Body of pancreas (tissue), 4 donors: ENCODE measurements around the gene ANKRD49. TPM values are rescaled to one million over a fixed set of nuclear protein-coding genes. Genes with fewer than 3 reads are reported as not detected.

Experiments
- ATAC-seq: fragments of 150-250 bp; one replicate; pipeline ENCODE4 v1.9.1; 2016
- DNase-seq, 4 donors: peaks; one replicate each; pipeline ENCODE4 v3.0.0-alpha.2; 2019
- H3K27ac ChIP-seq, 4 donors: fragments of 200-600 bp; sonication (generic); 1 replicate in 3 of 4; 2 replicates in 1 of 4; pipeline versions ENCODE4 v1.5.1 to v1.6.1; 2016 to 2019; ENCODE audit warnings: mild to moderate bottlenecking in 1 of 4, mixed read lengths in 1 of 4, moderate library complexity in 1 of 4
- H3K27me3 ChIP-seq, 2 donors: fragments of 200-600 bp; sonication (generic); one replicate each; pipeline ENCODE4 v1.6.0; 2016; ENCODE audit warnings: mild to moderate bottlenecking in 1 of 2
- H3K36me3 ChIP-seq, 2 donors: fragments of 200-600 bp; sonication (generic); replicated peaks in 1 of 2; 2 replicates each; pipeline ENCODE4 v1.5.1; 2016; ENCODE audit warnings: low read depth in 2 of 2; ENCODE audit not compliant: insufficient read depth in 1 of 2
- H3K4me1 ChIP-seq: fragments of 200-600 bp; sonication (generic); one replicate; pipeline ENCODE4 v1.6.0; 2016
- H3K4me3 ChIP-seq, 2 donors: fragments of 200-600 bp; sonication (generic); 1 replicate in 1 of 2; 2 replicates in 1 of 2; pipeline ENCODE4 v1.5.1; 2016 to 2019
- H3K9me3 ChIP-seq, 3 donors: fragments of 200-600 bp; sonication (generic); 1 replicate in 2 of 3; 2 replicates in 1 of 3; pipeline ENCODE4 v1.5.1; 2016
- POLR2A ChIP-seq, 3 donors: fragments of 450-650 bp; IDR thresholded peaks; one replicate each; pipeline ENCODE4 v1.6.1; 2016; ENCODE audit warnings: antibody characterized with exemption in 3 of 3, mild to moderate bottlenecking in 2 of 3
- WGBS, 2 donors: methylation state at CpG; one replicate each; pipeline ENCODE4 v1.1.5; 2017; 5-methylcytosine and 5-hydroxymethylcytosine counted together
- intact Hi-C: fragments of 100-400 bp; cut with DNase I; formaldehyde crosslinking; loops from one replicate; pipeline ENCODE4 v1.15.1; 2023
- total RNA-seq, 2 donors: library from RNA; depleted of rRNA; stranded (reverse); fragments of >200 nt; gene quantifications; one replicate each; pipeline ENCODE4 v1.1.0, GENCODE V29; 2016
- TF ChIP-seq, protein P1 (sequence below), 7 experiments: fragments of 450-650 bp in 4 of 7; fragments of 200-600 bp in 3 of 7; sonication (generic) in 3 of 7; IDR thresholded peaks; one replicate each; pipeline ENCODE4 v1.5.1; 2016 to 2019; ENCODE audit warnings: antibody characterized with exemption in 7 of 7

Gene ANKRD49
- total RNA-seq, 2 donors from 2014 or later: 12.5 to 13.5 TPM

DNA sequence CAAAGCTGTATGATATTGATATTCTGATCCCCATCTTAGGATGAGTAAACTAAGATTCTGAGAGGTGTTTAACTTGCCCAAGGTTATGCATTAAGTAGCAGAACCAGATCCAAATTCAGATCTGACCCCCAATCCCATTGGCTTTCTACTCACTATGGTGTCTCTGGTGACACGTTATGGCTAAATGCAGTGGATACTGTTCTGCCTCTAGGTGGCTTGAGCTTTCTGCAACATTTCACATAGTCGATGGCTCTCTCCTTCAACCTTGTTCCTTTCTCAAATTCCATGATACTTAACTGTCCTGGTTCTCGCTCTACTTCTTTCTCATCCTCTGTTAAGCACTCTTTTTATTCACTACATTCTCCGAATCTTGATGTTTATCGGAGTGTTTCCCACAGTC, 27.9 kb downstream of the ANKRD49 start:
- no peak overlapping the region for H3K27ac ChIP-seq
- ATAC-seq: no peak
- no peak overlapping the region for H3K4me3 ChIP-seq
- no peaks in the 10 kb centered on the region for H3K36me3 ChIP-seq
- WGBS, 2 donors: 36 to 48% methylated on average over 4 to 5 of the region's 5 CpGs
- no peak for DNase-seq
- no peaks in the 10 kb centered on the region for H3K9me3 ChIP-seq
- intact Hi-C loops: no loop called here
- H3K27me3 ChIP-seq: no peaks in the 10 kb centered on the region
- TF ChIP-seq POLR2A (IDR thresholded peaks at IDR 0.05): no peak
- TF ChIP-seq, protein P1, sequence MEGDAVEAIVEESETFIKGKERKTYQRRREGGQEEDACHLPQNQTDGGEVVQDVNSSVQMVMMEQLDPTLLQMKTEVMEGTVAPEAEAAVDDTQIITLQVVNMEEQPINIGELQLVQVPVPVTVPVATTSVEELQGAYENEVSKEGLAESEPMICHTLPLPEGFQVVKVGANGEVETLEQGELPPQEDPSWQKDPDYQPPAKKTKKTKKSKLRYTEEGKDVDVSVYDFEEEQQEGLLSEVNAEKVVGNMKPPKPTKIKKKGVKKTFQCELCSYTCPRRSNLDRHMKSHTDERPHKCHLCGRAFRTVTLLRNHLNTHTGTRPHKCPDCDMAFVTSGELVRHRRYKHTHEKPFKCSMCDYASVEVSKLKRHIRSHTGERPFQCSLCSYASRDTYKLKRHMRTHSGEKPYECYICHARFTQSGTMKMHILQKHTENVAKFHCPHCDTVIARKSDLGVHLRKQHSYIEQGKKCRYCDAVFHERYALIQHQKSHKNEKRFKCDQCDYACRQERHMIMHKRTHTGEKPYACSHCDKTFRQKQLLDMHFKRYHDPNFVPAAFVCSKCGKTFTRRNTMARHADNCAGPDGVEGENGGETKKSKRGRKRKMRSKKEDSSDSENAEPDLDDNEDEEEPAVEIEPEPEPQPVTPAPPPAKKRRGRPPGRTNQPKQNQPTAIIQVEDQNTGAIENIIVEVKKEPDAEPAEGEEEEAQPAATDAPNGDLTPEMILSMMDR (IDR thresholded peaks at IDR 0.05): peak in 5 of 7 experiments; percentile 24 to 53 (median 31)
- peaks cover 10% of the 10 kb centered on the region for H3K4me1 ChIP-seq

DNA sequence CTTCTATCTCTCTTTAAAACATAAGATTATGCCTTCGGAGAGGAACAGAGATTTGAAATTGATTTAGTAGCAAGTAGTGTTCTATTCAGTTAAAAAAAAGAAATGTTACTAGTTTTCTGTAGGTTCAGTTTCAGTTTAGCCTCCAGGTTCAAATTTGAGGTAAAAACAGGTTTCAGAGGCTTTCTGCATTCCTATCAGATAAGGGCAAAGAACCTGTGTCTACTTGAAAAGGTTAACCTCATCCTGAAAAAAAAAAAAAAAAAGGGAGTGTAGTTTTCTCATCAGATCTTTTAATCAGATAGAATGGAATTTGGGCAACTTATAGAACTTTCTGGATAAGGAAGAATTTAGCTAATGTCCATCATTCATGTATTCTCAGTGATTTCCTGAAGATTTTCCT, 30.6 kb downstream of the ANKRD49 start:
- no peak for DNase-seq
- Histone ChIP-seq H3K27ac (no peak overlapping the region), H3K4me1 (peaks cover 10% of the 10 kb centered on the region), H3K4me3 (no peak overlapping the region), H3K36me3 (no peaks in the 10 kb centered on the region), H3K27me3 (no peaks in the 10 kb centered on the region), H3K9me3 (no peaks in the 10 kb centered on the region)
- 64 to 81% methylated on average over 1 of the region's 1 CpG for WGBS, 2 donors
- ATAC-seq: no peak
- intact Hi-C loops: no loop called here
- TF ChIP-seq, protein P1 (IDR thresholded peaks at IDR 0.05): no peak
- TF ChIP-seq POLR2A (IDR thresholded peaks at IDR 0.05): no peak

DNA sequence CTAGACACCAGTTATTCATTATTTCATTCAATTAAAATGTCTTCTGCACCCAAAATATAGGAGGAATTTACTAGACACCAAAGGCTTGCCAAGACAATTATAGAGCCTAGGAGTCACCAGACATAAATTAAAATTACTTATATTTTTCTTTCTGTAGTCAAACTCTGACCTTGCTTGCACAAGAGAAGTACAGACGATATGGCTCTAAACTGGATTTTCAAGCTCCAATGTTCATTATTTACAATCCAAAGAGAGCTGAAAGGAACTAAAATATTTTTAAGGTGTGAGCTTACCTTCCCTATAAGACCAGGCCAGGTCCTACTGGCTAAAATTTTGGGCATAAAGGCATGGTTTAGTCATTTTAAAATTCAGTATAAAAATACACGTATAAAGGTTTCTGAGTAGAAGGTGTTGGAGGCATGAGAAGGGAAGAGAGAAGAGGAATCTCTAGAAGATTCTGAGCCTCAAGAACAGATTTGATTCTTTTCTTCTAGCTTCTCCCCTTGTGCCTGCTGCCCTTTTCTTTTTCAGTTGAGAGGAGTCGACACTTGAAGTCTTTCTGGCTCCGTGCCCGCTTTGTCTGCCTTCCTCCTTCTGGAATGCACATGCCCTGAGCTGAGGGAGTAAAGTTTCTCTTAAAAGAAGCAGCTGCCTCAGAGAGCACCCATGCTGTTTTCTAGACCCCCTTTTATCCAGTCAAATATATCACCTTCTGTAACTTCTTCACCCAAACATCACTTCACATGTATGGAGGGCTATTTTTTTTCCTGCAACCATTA, 32.0 kb downstream of the ANKRD49 start:
- Histone ChIP-seq H3K9me3 (no peaks in the 10 kb centered on the region), H3K4me1 (peaks cover 6% of the 10 kb centered on the region), H3K27ac (no peak overlapping the region), H3K27me3 (no peaks in the 10 kb centered on the region), H3K4me3 (no peak overlapping the region), H3K36me3 (no peaks in the 10 kb centered on the region)
- TF ChIP-seq POLR2A (IDR thresholded peaks at IDR 0.05): no peak
- TF ChIP-seq, protein P1 (IDR thresholded peaks at IDR 0.05): no peak
- intact Hi-C loops: no loop called here
- 29 to 37% methylated on average over 5 of the region's 5 CpGs for WGBS, 2 donors
- ATAC-seq (no peak), DNase-seq (peak; percentile 46 to 78 (median 66))

DNA sequence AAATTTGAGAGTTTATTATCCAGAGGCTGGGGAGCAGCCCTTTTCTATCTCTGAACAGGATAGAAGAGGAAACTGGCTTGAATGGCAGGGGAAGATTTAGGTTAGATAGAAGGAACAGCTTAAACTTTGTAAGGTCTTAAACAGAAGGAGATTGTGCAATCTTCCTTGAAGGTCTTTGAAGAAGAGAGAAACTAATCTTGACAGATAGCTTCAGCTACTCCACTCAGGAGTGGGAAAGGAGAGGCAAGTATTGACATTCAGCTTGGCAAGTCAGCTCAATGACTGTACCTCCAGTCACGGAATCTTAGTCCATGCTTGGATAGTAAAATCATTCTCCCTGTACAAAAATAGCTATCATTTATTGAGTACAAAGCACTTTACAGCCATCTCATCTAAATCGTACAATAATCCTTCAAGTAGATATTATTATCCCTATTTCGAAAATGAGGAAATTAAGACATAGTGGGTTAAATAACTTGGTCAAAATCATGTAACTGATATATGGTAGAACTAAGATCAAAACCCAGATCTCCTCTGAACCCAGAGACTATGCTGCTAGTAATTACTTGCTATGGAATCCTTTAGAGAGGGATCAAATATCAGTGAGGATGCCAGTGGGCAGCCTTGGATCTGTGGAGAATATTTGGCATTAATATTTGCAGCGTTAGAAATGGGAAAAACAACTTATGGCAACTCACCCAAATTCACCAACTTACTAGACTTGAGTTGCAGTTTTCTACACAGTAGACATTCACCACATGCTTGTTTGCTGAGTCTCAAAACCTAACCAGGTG, 33.1 kb downstream of the ANKRD49 start:
- Histone ChIP-seq H3K36me3 (no peaks in the 10 kb centered on the region), H3K27ac (no peak overlapping the region), H3K9me3 (no peaks in the 10 kb centered on the region), H3K4me1 (peaks cover 6% of the 10 kb centered on the region), H3K4me3 (no peak overlapping the region), H3K27me3 (no peaks in the 10 kb centered on the region)
- 62 to 77% methylated on average over 4 of the region's 4 CpGs for WGBS, 2 donors
- DNase-seq (no peak), ATAC-seq (no peak)
- intact Hi-C loops: no loop called here
- no peak for TF ChIP-seq POLR2A (IDR thresholded peaks at IDR 0.05)
- TF ChIP-seq, protein P1 (IDR thresholded peaks at IDR 0.05): no peak
